GM21390 (cell line): ENCODE data around the gene APBA2.
"Not testable (repeated sequence)": the region's sequence is repeated elsewhere in the genome, so short reads cannot be mapped to it uniquely, and the experiment has no call there.

ENCODE experiments used
- ATAC-seq: cut with Tn5 transposase; IDR thresholded peaks from one replicate; pipeline ENCODE4 v1.9.1; 2021; ENCODE audit not compliant: unreplicated experiment

Gene APBA2

DNA sequence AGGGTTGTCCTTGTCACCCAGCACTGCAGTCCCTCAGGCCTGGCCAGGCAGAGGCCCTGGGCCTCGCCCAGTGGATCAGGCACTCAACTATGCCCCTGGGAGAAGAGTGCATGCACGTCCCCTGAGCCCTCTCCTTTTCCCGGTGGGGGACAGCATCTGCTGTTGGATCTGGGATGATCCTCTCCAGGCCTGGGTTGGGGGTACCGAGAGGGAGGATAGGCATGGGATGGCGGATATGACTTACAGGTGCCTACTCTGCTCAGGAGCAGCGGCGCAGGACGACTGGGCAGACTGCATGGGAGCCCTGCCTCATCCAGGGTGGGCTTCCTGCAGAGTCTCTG is 9.0 kb upstream of the APBA2 start:
- no peak for ATAC-seq

DNA sequence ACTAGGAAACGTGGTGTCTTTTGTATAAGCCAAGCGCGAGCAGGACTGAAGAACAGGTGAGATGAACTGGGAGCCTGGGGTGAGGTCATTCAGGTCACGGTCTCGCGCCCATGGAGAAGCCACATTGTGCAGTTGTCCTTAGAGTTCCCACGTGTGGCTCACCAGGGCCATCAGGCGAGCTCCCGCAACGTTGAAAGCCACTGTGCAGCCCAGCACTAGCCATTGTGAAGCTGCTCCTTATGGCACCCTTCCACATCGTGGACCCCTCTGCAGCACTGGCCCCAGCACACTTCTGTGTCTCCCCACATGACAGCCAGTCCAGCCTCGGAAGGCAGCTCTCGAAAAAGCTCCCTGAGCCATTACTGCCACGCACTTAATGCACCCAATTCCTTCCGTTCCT is 7.6 kb upstream of the APBA2 start:
- no peak for ATAC-seq

DNA sequence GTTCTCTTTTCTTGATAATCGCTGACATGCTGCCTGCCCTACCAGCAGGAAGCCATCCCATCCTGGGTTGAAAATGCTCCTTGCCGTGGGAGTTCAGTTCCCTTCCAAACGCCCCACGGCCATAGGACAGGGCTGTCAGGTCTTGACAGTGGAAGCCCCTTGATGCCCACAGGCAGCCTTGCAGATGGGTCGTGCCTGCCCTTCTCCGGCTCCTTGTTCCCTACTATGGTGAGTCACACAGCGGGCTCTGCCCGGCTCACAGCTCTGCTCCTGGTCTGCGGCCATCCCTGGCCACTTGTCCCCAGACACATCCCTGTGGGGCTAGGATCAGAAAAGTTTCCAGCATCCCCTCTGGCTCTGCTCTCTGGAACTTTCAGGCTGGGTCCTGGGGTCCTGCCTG is 6.2 kb upstream of the APBA2 start:
- no peak for ATAC-seq

DNA sequence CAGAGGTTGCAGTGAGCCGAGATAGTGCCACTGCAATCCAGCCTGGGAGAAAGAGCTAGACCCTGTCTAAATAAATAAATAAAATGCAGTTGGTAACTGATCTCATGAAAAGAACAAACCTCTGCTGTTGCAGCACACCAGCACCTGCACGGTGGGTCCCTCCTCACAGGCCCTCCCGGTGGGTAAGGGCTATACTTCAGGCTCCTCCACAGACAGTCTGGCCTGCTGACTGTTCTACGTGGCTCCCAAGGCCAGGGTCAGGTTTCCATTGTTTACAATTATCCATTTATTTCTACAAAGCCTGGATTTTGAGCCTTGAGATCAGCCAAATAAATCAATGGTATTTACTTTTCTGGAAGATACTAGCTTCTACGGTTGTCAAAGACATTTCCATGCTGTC is 5.1 kb upstream of the APBA2 start:
- ATAC-seq = no peak

DNA sequence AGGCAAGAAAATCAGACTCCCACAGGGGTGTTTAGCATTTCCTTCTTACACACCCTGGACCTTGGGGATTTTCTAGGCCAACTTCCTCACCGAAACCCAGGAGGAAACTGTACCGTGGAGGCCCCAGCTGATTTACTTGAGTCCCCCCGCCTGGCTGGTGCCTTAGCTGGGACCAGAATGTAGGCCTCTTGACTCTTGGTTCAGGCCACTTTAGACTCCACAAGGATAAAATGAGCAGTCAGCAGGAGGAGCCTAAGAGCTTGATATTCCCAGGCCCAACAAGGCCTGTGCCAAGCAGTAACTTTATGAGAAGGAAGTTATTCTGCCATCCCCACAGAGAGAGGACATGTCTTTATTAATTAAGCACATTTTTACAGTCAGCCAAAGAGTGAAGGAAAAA is 4.6 kb upstream of the APBA2 start:
- ATAC-seq = no peak

DNA sequence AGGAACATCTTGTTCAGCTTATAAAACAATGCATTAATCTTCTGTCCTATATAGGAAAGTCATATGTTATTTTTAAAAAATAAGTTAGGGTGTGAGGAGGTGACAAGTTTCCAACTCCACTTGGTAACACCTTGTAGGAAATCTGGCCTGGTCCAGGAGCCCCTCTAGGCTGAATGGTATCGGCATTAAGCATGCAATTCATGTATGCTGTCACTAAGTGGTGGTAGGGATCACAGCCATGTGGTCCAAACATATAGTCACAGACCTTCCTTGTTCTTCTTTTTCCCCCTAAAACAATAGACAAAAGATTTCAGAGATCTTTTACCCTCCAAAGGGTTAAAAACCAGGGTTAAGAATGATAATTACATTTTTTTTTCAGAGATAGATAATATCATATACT is 4.2 kb upstream of the APBA2 start:
- ATAC-seq = no peak

DNA sequence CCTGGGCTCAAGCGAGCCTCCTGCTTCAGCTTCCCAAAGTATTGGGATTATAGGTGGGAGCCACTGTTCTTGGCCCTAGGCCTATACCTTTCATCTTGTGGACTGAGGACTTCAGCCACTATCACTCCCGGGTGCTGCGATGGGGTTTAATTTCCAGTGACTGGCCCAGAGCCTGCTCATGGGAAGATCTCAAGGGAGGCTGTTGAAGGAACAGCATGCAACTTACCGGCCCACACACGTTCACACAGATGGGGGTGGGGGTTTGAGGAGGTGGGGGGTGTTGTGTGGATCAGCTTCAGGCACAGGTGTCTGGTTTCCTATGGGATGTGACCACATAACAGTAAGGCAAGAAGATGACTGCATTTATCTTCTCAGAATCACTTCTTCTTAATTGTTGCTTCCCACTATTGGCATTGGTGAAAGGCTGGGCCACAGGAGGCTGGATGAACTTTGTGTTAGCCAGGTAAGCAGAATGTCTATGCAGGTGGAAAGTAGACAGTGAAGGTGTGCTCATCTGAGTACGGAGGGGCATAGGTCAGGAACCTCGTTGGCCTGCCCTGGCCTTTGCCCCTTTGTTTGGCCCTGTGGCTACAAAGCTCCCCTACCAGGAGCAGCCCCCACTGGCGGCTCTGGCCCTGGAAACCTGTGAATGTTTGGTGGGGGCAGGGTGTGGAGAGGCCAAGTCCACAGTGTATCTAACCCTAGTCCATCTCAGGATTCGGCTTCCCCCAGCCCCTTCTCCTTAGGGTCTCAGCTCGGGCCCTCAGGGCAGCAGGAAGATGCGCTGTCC is 1.4 kb upstream of the APBA2 start:
- ATAC-seq = no peak

DNA sequence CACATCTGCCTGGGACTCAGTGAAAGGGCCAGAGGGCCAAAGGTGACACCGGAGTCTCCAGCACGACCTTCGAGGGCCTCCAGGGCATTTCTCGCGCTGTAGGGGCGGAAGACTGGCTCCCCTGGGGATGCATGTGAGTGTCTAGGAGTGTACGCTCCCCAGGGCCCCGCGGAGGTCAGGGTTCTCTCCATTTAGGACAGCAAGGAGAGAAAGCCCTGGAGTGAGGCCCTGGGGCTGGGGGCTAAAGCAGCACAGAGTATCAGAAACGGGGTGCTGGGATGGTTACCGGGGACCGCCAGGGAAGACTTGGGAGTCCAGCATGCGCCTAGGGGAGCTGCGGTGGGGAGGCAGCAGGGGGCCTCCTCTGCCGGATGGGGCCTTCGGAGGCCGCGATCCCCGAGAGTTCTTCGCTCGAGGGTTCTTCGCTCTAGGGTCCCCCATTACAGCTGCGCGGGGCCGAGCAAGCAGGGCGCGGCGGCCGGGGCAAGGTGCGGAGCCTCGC is 595 bp upstream of the APBA2 start:
- ATAC-seq = no peak

DNA sequence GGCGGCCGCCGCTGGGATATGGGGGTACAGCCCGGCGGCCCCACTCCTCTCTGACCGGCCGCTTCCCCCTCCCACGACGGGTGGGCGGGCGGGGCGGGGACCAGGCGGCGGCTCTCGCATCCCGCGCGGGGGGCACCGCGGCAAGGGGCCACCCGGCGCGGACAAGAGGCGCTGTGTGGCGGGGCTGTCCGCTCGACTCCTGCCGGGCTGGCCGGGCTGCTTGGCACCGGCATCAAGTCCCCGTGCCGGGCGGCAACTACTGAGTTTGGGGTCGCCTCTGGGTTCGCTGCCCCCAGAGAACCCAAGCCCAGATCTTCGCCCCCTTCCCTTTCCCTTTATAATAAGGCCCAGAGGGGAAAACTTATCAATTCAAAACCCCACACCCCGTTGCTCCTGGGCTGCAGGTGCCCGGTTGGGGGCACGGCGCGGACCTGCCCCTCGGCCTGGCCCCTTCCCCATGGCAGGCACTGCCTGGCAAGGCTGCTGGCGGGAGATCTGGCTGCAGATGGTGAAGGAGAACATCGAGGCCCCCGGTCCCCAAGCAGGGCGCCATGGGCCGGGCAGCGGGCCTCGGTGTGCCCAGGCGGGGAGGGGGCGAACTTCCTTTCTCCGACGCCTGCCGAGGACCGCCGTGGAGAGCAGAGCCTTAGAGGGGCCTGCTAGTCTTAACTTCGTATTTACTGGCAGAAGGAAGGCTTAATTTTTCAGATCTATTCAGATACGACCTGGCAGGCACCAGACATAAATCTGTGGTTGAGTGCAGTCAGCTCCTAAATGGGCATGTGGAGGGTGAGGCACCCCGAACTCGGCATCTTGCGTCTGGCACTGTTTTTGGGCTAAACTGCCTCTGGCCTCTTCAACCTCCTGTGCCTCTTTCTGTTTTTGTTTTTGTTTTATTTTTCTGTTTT is 911 bp downstream of the APBA2 start:
- ATAC-seq = no peak

DNA sequence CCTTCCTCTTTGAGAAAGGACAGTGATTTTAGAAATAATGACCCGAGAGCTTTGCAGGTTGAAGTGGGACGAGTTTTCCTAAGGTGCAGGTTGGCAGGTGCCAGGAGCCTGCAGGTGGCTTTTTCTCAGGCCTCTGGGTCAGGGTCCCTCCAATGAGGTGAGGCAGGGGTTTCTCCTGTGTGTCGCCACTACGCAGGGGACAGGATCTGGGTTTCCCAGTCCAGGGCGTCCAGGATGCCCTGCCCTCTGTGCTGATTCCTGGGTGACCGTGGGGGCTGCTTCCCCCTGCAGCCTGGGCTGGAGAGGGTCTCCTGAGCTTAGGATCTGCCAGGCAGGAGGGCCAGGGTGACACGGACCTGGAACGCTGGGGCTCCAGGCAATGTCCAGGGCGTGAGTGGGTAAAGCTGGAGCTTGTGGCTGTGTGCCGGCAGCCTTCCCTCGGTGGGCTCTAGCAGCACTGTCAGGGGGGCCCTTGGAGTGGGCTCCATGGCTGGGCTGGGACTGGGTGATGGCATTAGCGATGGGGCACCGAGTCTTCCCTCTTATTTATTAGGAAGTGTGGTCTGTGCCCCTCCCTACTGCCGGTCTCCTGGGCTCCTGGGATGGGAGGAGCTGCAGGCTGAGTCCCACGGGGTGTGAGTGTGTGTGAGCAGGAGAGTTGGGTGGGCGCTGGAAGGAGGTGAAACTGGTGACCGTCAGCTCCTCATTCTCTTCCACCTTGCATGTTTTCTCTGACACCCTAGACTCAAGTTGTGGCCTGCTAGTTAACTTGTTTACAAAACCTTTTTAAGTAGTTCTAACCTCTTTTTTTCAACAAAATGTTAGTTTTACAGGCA is 1.8 kb downstream of the APBA2 start:
- ATAC-seq = no peak

DNA sequence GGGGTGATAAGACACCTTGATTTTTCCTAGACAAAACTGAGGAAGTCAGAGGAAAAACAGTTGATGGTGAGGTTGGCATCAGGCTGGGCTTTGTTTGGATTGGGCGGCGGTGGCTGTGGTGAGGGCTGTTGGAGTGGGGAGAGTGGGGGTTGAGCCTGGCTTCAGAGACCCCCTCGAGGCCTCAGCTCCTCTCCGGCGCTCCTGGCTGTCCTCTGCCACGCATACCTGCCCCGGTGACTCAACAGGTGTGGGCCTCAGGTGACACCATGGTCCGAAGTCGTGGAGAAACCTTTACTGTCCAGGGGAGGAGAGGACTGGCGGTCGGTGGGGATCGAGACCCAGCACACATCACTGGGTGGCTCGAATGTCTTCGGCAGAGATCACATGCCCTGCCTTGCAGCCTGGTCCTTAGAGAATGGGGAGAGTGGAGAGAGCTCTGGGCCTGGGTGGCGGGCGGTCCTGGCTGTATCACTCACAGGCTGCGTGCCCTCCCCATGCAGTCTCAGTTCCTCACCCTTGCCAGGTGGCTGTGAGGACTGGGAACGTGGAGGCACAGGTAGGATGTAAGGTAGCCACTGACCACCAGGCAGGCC is 2.6 kb downstream of the APBA2 start:
- ATAC-seq = no peak

DNA sequence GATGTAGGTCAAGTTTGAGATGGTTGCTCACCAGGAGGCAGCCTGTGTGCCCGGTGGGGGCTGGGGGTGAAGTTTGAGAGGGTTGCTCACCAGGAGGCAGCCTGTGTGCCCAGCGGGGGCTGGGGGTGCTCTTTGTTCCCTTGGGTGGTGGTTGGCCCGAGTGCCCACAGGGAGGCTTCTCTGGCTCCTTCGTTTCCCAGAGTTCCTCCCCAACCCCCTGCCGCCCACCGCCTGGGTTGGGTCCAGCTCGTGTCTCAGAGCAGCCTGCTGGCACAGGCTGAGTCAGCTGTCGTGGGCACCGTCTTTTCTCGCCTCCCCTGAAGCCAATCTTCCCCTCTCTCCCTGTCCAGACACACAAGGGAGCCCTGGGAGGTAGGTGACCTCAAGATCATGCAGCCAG is 3.1 kb downstream of the APBA2 start:
- ATAC-seq = no peak

DNA sequence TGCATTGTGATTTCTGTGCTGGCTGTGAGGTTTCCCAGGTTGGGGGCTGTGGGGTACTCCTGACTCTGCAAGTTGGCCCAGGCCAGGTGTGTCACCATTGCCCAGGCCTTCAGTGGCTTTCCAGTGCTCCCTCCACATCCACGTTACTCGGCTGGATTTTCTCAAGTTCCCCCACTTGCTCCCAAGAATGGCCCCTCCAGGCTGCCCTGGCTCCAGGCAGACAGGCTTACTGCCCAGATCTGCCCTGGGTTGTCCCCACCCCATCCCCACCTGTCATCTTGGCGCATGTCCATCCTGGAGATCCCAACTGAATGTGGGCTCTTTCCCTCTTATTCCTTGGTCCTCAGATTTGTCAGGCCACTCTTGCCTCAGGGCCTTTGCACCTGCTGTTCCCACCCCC is 3.6 kb downstream of the APBA2 start:
- no peak for ATAC-seq

DNA sequence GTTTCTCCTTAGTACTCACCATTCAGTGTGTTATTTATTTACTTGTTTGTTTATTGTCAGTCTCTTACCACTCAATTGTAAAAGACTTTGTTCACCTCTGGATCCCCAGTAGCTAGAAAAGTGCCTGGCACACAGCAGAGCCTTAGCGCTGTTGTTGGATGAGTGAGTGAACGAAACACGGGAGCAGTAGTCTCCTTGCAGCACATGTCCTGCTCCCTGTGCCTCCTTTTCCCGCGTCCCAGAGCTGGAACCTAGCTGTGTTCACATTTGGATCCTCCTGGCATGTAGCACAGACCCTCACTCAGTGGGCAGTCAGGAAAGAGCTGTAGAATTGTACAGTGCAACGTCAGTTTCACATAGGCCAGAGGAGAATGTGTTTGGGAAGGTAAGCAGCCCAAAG is 4.1 kb downstream of the APBA2 start:
- ATAC-seq = not testable (repeated sequence)

DNA sequence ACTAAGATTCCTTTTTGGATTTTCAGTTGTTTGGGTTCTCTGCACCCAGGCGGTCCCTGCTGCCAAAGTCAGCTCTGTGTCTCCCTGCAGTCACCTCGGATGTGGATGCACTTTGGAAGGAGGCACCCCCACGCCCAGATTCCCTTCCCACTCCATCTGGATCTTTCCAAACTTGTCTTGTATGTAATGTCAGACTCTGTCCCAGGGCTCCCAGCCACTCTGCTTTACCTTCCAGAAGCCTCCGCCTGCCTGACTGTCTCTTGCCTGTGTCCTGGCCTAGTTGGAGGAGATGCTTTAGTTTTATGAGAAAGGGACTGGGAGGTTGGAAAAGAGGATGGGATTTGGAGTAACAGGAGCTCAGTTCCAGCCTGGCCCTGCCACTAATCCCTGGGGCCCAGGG is 4.5 kb downstream of the APBA2 start:
- not testable (repeated sequence) for ATAC-seq

DNA sequence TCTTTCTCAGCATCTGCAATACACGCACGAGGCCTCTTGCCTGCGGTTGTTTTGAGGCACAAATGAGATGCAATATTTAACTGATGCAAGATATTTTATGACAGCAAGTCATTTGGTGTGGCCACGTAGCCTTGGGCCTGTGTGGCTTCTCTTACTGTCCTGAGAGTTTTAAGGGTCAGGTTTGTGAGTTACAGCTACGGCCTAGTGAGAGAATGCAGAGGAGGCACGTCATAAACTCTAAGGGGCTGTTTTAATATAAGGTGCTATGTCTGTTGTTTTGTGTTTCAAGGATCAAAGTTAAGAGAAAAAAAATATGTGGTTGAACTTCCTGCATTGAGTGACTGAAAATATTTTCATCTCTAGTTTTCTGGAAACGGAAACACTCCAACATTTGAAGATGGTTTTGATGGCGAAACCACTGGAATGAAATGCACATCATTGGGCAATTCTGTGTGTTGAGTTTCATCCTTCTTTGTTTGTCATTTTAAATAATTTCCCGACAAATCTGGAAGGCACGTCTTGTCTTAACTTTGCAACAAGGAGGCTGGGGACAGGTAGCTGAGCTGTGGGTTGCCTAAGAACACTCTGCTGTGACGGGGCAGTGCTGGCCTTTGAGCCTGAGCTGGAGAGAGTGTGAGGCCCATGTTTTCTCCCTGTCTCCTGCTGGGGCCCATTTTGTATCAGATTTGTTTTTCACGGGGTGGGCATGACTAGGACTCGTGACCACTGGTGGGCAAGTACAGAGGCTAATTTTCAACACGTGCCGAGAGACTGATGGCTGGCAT is 5.1 kb downstream of the APBA2 start:
- no peak for ATAC-seq

DNA sequence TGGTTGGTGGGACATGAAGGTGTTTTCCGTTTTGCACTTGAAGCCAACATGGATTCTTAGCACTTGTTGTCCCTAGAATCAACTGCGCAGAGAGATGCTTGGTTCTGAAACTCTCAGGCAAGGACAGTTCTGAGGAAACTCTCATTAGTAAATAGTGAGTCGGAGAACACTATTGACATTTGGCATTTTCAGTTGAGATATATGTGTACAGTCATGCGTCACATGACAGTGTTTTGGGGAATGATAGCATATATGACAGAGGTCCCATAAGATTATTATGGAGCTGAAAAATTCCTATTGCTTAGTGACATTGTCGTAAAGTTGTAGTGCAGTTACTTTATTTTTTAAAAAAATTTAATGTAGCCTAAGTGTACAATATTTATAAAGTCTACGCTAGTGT is 5.8 kb downstream of the APBA2 start:
- no peak for ATAC-seq

DNA sequence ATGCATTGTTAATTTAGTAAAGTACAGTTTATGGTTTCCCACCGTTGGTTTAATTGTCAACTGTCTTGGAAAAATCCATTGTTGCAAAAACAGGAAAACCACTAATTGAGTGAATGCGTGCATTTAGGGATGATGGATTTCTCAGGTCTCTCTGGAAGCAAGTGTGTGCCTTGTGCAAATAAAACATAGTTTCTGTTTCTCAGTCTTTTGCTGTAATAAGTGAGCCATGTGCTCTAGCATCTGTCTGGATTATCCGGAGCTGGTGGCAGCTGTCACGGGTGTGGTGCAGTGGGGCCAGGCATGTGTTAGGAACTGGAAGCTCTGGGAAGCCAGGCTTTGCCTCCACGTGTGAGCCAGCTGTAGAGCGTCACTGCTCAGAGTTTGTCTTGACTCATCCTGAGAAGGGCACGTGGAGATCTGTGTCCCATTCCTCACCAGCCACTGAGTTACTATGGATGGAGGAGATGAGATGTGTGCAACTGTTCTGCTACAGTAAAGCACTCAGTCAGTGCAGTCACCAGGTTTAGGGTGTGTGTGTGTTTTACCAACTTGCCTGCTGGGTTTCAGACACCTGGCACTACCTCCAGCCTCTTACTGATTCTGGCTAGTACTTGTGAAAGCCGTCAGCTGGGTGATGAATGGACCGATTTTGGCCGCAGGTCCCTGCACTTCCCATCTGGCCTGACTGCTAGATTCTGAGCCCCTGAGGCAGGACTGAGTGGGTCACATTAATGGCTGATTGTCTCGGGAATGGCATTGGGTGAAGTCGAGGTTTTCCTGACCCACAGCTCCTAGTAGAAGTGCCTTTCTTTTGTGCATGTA is 7.2 kb downstream of the APBA2 start:
- ATAC-seq = no peak

DNA sequence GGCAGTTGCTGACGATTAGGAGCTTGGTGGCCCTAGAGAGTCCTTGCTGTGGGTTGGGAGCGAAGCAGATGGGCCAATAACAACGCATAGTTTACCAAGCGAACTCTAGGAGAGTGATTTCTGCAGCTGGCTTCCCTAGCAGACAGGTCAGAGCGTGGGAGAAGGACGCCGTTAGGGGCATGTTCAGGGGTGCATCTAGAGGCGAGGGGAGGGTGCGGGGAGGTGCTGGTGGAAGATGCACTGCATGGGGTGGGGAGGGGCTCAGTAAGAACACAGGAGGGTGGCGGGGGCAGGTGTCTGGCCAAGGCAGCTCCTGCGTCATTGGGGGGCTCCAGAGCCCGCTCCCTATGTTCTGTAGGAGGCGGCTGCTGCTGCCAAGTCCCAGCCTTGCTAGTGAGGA is 8.9 kb downstream of the APBA2 start:
- ATAC-seq = no peak
